GM23248 (cell line): ENCODE measurements around the gene PTPN20.

Source experiments
- EZH2 ChIP-seq: fragments of 200-600 bp; sonication (generic); IDR thresholded peaks from 2 replicates; pipeline ENCODE4 v1.6.1; 2018; ENCODE audit warnings: antibody characterized with exemption, mild to moderate bottlenecking; ENCODE audit not compliant: insufficient read depth, poor library complexity, severe bottlenecking
- EZH2phosphoT487 ChIP-seq: fragments of 200-600 bp; sonication (generic); IDR thresholded peaks from 2 replicates; pipeline ENCODE4 v1.6.1; 2018; ENCODE audit warnings: antibody characterized with exemption, moderate library complexity, mild to moderate bottlenecking, low read depth; ENCODE audit not compliant: insufficient read depth

- TF ChIP-seq EZH2: no peak
- TF ChIP-seq EZH2phosphoT487: no peak
Observed at GRCh38 chr10:47047577-47048525, 136.6 kb downstream of the PTPN20 start.
